Endometrium (tissue), 2 donors: ENCODE data around the gene NMRAL1.

Experiments used
- FAIRE-seq: peaks from 2 replicates; lab custom pipeline; 2012; peaks lifted over from hg19 to GRCh38; lab: Jason Lieb, UNC
- donor health status: control.
- donor health status: control.

Gene NMRAL1

DNA sequence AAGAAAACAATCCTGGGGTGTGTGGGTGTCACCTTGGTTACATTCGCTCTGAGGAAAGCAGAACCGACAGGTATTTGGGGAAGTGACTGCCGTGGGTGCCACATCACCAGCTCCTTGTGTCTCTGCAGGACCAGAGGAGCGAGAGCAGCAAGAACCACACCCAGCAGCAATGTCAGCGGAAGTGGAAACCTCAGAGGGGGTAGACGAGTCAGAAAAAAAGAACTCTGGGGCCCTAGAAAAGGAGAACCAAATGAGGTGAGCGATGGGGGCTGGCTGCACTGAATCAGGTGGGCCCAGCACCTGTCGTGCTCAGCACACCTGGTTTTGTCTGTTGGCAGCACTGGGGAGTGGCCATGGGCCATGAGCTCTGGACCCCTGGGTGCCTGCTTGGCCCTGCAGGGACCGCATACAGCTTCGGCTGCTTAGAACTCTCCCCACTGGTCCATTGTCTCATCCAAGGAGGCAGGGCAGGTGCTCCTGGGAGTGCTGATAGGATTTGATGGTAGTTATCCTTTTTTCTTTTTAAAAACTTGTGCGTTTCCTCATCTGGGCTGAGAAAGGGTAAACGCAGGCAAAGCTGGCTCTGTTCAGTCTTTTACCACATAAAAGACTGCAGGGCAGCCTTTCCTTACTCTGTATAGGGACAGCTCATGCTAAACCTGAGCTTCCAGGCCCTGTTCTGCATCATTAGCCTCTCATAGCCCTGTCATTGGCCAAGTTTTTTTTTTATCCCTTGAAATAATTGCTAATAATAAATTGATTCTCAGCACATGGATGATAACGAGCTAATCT is 31.1 kb upstream of the NMRAL1 start:
- no peak for FAIRE-seq

DNA sequence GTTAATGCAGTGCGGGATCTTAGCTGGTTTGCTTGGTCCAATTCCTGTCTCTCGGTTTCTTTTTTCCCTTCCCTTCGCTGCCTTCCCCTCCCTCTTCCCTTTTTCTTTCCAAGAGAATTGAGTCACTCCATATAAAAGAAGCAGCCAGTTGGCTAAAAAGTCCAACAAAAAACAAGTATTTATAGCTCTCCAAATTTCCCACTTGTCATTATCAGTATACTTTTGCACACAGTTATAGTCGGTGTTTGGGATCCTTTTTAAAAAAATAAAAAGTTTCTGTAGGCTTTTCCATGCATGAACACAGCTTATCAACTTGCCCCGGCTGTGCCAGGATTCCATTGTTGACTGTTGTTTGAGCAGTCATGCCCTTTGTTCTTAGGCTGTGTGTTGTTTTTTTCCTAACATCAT is 26.6 kb upstream of the NMRAL1 start:
- FAIRE-seq = no peak

GRCh38 chr16:4500272-4500671 is 25.8 kb upstream of the NMRAL1 start:
- no peak for FAIRE-seq

GRCh38 chr16:4499196-4499555 is 24.8 kb upstream of the NMRAL1 start:
- FAIRE-seq = no peak

GRCh38 chr16:4498546-4499195 is 24.2 kb upstream of the NMRAL1 start:
- no peak for FAIRE-seq

DNA sequence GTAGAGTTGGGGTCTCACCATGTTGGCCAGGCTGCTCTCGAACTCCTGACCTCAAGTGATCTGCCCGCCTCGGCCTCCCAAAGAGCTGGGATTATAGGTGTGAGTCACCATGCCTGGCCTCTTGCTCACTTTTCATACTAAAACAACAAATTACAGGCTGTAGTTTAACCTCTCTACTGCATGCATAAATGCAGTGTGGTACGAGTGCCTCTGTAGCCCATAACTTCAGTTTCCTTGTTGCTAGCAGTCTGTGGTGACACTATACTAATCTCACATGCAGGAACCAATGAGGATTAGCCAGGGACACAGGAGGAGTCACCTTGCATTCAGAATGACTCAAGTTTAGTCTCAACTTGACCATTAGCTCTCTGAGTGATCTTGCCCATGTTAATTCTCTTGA is 21.9 kb upstream of the NMRAL1 start:
- no peak for FAIRE-seq

DNA sequence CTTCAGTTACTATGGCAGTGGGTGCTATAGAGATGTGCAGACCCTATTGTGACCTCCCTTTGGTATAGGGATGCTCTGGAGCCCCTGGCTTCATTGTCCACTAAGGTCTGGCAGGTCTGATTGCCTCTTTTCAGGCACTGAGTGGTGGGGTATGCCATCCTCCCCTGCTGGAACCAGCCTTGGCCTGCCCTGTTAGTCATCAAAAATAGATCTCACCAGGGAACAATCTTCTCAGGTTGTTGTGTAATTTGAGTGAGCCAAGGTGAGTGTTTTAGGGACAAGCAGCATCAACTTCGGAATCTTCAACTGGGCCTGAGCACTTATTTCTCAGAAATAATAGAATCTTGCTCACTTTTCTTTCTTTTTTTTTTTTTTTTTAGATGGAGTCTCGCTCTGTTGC is 21.3 kb upstream of the NMRAL1 start:
- FAIRE-seq = no peak

- FAIRE-seq = no peak
These were observed 20.5 kb upstream of the NMRAL1 start for GRCh38 chr16:4494746-4495490.

- FAIRE-seq = no peak
These were observed 17.5 kb upstream of the NMRAL1 start for GRCh38 chr16:4491898-4492297.

DNA sequence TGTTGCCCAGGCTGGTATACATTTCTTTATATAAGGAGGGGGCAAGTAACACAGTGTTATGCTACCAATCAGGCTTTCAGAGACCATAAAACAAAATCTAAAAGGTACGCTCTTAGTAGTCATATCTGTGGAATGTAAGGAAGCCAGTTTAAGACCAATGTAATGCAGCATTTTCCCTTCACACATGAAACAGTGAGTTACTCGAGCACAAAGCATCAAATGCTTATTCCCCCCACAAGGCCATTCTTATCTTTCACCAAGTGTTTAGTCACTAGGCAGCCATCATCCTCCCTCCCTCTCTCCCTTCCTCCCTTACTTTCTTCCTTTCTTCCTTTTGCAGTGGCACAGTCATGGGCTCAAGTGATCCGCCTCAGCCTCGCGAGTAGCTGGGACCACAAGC is 14.6 kb upstream of the NMRAL1 start:
- no peak for FAIRE-seq

DNA sequence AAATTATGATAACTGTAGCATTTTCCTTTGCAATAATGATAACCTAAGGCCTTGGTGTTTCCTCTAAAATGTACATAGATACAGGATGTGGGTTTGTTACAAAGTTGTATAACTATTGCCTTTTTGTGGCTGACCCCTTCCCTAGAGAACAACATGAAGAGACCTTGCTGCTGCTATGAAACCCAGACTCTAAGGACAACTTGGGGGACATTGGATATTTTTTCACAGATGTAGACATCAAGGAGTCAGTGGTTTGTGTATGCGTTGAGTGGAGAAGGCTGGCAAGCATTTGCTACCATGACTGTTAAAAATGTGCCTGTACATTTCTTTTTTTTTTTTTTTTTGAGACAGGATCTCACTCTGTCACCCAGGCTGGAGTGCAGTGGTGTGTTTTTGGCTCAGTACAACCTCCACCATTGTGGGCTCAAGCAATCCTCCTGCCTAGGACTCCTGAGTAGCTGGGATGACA is 14.1 kb upstream of the NMRAL1 start:
- FAIRE-seq = no peak

DNA sequence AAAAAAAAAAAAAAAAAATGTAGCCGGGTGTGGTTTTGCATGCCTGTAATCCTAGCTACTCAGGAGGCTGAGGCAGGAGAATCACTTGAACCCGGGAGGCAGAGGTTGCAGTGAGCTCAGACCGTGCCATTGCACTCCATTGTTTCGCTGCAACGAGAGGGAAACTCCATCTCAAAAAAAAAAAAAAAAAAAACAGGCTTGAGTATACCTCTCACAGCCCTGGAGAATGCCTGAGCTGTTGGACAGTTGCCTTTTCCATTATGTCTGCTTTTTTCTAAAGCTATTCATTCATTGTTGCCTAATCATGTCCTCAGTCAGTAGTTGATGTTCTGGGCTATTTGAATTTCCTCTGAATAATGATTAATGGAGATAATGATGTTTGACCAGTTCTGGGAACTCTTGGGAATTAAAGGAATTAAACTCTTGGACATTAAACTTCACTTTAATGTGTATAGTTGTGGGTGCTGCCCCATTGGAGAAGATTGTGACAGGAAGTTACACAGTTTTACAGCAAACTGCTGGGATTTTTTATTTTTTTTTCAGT is 13.6 kb upstream of the NMRAL1 start:
- FAIRE-seq = no peak

DNA sequence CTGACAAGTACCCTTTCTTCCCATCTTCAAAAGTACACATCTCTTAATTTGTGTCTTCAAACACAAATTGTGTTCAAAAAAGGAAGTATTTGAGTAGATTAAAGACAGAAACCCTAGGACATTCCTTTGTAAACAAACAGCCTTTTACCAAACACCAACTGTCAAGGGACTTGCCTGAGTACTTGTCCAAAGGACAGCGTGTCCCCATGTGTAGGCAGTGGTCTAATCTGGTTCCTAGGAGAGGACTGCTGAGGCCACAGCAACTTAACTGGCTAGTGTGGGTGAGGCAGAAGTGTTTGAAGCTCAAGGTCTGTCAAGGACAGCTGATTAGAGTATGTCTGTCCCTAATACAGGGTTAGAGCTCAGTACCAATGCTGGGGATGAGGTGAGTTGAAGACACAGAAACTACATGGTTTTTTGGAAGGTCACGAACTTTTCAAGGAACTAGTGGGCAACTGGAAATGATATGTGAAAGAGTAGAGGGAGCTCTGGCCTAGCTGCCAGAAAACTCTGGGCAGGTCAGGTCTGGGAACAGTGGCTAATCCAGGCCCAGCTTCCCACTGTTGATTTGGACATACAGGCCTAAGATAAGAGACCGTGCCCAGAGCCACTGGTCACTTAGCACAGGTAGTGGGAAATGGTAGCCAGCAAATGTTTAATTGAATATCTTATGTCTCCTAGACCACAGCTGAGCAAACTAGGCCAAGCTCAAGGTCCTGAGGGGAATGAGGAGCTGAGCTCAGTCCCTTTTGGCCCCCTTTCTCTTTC is 11.9 kb upstream of the NMRAL1 start:
- FAIRE-seq = no peak

GRCh38 chr16:4481963-4482362 is 7.5 kb upstream of the NMRAL1 start:
- FAIRE-seq = no peak

DNA sequence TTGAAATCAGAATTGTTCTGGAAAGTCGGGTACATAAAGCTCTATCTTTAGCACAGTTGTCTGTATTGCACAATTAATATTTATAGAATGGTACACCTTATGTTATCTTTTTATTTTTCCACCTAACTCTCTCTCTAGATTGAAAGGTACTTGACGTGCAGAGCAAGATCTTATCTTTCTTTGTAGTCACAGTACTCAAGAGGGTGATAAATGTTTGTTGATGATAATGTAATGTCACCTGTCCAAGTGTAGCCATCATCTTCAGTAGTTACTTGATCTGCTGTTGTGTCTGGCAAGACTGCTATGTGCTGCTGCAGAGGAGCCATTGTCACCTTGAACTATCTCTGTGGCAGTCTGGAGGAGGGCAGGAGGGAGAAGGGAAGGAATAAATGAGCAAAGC is 7.1 kb upstream of the NMRAL1 start:
- FAIRE-seq = no peak

DNA sequence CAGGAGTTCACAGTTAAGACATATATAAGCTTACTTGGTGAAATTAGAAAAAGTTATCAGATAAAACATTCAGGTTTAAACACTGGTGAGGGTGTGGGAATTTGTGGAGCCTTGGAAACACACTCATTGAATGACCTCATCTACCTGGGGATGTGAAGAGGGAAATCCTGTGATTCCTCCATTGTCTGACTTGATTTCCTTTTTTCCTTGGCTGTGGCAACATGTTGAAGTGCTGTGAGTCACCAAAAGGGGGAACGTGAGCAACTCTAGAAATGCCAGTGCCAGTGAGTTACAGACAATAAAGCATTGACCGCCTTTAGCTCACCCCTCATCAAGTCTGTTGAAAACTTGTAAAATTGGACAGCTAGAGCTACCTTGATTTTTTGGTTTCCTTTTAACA is 3.5 kb upstream of the NMRAL1 start:
- no peak for FAIRE-seq

DNA sequence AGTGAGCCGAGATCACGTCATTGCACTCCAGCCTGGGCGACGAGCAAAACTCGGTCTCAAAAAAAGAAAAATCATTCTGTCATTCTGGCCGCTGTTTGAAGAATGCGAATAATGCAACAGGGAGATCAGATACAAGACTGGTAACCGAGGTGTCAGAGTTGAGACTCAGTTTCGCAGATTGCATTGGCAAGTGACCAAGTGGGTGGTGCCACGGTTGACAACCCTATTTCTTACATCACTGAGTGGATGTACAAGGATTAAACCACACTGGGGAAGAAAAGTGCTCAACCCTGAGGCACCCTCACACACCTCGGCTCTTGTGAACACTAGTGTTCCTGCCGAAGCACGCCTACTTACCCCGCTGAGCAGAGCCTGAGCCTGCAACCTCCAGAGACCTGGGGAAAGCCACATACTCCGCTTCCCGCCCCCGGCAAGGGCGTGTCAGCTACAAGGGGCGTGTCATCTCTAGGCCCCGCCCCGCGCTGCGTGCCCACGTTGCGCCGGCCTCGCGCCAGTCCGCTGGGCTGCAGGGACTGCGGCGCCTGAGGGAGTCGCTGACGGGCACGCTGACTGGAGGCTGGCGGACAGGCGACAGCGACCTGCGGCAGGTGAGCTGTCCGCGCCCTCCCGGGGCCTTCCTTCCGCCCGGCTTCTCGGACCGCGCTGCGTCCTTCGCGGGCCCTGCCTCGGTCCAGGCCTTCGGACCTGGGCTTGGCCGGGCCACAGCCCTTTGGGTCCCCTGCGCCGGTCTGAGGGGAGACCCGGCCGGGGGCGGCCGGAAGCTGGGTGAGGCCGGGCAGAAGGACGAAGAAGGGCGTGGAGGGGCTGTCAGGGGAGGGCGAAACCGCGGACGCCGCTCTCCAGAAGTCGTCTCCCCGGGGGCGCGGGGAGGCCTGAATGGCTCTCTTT is 1.7 kb upstream of the NMRAL1 start, which contains the start of gene HMOX2:
Gene HMOX2 (plus strand): TSS at position 519 of the 909 bp plus-strand sequence. CDS start 29,127 bp downstream, outside the sequence.
- FAIRE-seq = no peak

DNA sequence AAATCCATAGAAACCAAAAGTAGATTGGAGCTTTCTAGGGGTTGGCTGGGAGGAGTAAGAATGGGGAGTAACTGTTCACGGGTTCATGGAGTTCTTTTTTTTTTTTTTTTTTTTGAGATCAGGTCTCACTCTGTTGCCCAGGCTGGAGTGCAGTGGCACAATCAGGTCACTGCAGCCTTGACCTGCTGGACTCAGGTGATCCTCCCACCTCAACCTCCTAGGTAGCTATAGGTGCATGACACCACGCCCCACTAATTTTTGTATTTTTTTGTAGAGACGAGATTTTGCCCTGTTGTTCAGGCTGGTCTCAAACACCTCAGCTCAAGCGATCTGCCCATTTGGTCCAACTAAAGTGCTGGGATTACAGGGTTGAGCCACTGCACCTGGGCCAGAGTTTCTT is 1.5 kb downstream of the NMRAL1 start:
- FAIRE-seq = no peak

DNA sequence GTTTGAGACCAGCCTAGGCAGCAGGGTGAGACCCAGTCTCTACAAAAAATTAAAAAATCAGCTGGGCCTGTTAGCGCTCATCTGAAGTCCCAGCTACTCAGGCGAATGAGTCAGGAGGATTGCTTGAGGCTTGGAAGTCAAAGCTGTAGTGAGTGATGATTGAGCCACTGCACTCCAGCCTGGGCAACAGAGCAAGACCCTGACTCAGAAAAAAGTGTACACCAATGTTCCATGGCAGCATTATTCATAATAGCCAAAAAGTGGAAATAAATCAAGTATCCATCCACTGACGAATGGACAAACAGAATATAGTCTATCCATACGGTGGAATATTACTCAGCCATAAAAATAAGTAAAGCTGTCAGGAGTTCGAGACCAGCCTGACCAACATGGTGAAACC is 2.6 kb downstream of the NMRAL1 start:
- FAIRE-seq = no peak

DNA sequence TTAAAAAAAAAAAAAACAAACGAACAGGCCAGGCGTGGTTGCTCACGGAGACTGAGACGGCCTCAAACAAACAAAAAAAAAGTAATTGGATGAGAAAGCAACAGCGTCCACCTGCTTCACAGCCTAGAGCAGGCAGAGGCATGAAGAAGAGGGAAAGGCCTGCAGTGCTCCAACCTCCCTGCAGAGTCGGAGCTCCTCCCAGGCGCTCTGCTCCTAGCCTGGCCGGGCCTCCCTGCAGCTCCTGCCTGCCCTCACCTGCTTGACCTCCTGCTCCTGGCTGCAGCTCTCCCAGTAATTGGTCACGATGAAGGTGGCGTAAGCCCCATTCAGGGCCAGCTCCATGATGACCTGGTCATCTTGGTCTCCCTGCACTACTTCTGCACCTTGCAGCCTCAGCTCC is 5.5 kb downstream of the NMRAL1 start:
- FAIRE-seq = no peak

DNA sequence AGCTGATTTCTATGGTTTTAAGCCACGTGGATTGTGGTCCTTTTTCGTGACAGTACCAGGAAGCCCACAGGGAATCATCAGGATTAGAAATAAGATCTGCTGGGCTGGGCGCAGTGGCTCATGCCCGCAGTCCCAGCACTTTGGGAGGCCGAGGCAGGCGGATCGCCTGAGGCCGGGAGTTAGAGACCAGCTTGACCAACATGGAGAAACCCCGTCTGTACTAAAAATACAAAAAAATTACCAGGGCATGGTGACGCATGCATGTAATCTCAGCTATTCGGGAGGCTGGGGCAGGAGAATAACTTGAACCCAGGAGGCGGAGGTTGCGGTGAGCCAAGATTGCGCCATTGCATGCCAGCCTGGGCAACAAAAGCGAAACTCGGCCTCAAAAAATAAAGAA is 6.5 kb downstream of the NMRAL1 start:
- FAIRE-seq = no peak
